ENCODE results near the gene EMILIN1.
"Not testable (repeated sequence)": the region's sequence is repeated elsewhere in the genome, so short reads cannot be mapped to it uniquely, and the experiment has no call there.

The EMILIN1 gene

DNA sequence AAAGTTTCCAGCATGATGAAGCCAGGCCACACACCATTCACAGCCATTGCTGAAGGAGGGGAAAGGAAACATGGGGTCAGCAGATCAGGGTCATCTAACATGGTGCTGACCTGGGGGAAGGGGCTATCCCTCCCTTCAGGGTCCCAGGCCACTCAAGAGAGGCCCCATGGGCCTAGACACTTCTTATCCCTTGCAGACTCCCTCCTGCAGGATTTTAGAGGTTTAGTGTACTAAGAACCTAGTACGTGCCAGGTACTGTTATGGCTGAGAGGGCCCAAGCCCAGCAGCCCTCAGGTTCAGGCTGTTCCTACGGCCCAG lies 17.0 kb downstream of the EMILIN1 start:
- DNase-seq (ENCODE audit: low spot score) = no peak

DNA sequence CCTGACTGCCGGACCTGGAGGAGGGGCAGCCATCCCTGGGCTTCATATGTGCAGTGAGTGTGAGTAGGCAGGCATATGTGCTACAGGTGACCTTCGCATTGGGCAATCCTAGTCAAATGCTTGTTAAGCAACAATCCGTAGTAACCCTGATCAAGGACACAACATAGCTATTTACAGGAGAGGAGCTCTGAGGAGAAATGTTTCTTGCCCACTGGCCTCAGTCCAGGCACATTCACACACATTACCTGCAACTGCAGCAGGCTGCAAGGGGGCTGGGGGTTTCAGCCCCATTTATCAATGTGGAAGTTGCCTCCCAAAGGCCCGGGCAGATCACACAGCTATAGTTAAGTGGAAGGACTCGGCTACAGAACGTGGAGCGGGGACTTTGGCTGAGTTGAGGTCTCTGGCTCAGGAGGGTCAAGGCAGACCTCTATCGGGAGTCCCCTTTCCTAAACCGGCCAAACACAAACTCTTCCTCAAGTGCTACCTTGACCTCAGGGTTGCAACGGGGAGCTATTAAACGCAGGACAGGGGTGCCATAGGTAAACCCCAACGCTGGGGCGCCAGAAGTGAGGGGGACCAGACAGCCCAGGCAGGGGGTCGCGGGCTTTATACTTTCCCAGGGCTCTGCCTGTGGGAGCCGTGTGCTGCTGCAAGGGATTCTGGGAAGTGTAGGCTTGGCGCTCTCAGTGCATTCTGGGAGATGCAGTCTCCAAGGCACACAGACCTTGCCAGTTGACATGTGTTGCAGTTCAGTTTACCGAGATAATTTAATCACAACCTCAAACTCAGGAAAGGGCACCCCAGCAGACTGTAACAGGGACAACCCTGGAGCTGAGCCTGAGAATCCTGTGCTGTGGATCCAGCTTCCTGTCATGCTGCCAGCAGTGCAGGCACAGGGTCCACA lies 17.6 kb downstream of the EMILIN1 start:
- peak; percentile 46 for DNase-seq (ENCODE audit: low spot score)

DNA sequence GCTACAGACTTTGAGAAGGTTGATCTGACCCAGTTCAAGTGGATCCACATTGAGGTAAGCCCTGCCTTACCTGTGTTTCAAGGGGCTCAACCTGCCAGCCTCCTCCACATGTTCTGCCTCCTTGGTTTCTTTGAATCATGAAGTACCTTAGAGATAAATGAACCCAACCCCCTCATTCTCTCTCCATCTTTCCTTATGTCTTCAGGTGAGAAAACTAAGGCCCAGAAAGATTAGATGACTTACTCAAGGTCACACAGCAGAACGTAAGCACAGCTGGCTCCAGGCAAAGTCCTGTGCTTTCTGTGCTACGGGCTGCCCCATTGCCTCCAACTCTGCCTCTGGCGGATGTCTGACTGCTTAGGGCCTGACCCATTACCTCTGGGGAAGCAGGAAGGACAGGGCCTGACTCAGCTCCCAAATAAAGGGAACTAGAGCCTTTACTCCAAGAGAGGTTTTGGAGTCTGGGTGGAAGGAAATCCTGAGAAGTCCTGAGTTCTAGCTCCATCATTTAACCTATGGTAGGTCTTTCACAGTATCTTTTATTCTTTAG lies 18.4 kb downstream of the EMILIN1 start:
- DNase-seq (ENCODE audit: low spot score) = no peak

DNA sequence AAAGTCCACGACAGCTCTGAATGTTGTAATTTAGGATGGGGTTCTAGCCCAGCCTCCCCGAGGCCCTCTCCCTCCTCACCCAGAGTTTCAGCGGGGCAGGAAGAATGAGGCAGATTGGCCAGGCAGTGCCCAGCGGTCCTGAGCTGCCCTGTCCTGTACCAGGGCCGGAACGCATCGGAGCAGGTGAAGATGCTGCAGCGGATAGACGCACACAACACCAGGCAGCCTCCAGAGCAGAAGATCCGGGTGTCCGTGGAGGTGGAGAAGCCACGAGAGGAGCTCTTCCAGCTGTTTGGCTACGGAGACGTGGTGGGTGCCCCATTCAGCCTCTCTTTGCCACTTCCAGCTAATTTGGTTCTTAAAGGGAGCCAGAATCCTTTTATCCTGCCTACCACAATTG lies 18.9 kb downstream of the EMILIN1 start:
- DNase-seq (ENCODE audit: low spot score) = no peak

DNA sequence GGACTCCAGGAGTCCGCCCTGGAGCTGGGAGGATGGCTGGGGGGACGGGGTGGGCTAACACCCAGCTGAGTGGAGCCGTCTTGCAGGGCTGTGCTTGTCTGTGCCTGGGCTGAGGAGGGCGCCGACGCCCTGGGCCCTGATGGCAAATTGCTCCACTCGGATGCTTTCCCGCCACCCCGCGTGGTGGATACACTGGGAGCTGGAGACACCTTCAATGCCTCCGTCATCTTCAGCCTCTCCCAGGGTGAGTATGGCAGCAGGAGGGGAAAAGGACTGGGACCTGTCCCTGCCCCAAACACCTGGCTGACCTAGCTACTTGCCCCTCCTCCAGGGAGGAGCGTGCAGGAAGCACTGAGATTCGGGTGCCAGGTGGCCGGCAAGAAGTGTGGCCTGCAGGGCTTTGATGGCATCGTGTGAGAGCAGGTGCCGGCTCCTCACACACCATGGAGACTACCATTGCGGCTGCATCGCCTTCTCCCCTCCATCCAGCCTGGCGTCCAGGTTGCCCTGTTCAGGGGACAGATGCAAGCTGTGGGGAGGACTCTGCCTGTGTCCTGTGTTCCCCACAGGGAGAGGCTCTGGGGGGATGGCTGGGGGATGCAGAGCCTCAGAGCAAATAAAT lies 21.0 kb downstream of the EMILIN1 start:
- DNase-seq (ENCODE audit: low spot score) = no peak

DNA sequence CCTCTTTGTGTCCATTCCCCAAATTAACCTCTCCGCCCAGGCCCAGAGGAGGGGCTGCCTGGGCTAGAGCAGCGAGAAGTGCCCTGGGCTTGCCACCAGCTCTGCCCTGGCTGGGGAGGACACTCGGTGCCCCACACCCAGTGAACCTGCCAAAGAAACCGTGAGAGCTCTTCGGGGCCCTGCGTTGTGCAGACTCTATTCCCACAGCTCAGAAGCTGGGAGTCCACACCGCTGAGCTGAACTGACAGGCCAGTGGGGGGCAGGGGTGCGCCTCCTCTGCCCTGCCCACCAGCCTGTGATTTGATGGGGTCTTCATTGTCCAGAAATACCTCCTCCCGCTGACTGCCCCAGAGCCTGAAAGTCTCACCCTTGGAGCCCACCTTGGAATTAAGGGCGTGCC lies 21.6 kb downstream of the EMILIN1 start:
- no peak for DNase-seq (ENCODE audit: low spot score)

DNA sequence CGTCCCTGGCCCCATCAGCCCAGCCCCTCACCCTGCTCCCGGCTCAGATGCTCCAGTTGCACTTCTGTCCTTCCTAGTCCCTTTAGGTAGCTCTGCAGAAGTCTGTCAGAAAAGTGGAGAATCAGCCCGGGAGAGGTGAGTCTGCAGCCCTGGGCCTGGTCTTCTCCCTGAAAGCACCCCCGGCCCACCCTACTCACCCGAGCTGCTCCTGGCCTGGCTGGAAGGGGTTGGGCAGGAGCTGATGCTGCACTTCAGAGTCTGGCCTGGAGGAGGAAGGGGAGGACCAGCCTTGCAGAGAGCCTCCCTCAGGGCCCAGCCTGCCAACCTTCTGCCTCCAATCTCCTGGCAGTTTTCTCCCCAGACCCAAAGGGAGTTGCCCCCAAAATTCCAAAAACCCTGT lies 23.9 kb downstream of the EMILIN1 start:
- DNase-seq (ENCODE audit: low spot score) = no peak

DNA sequence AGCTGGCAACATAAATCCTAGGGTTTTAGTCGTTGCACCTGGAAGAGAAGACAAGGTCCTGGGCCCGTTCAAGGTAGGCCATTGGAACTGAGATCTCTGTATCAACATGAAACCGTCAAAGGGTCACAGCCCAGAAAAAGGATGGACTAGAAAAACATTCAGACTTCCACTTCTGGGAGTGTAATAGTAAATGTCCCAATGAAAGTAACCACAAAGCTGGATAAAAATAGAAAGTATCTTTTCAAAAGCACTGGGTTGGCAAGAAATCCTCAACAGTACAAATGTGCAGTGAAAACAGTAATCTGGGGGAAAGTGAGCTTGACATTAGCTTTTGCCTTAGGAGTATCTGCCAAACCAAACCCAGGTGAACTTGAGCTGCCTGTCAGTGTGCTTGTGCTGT lies 27.6 kb downstream of the EMILIN1 start:
- DNase-seq (ENCODE audit: low spot score) = no peak

DNA sequence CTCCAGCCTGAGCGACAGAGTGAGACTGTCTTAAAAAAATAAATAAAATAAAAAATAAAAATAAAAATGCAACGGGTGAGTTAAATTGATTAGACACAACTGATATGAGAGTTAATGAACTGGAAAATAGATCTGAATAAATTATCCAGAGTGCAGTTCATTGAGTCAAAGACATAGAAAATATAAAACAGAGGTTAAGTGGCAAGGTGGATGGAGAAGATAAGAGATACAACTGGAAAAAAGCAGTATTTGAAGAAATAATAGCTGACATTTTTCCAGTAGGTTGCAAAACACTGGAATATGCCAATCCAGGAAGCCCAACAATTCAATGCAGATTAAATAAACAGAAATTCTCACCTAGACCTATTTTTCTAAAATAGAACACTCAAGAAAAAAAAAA lies 29.8 kb downstream of the EMILIN1 start:
- DNase-seq (ENCODE audit: low spot score) = no peak

DNA sequence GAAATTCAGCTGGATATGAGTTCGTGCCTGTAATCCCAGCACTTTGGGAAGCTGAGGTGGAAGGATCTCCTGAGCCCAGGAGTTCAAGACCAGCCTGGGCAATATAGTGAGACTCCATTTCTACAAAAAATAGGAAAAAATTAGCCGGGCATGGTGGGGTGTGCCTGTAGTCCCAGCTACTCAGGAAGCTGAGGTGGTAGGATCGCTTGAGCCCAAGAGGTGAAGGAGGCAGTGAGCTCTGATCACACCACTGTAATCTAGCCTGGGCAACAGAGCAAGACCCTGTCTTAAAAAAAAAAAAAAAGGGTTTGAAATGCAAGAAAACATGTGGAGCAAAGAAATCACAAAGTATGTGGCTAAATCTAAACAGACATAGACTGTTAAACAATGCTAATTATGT lies 30.7 kb downstream of the EMILIN1 start:
- no peak for DNase-seq (ENCODE audit: low spot score)

DNA sequence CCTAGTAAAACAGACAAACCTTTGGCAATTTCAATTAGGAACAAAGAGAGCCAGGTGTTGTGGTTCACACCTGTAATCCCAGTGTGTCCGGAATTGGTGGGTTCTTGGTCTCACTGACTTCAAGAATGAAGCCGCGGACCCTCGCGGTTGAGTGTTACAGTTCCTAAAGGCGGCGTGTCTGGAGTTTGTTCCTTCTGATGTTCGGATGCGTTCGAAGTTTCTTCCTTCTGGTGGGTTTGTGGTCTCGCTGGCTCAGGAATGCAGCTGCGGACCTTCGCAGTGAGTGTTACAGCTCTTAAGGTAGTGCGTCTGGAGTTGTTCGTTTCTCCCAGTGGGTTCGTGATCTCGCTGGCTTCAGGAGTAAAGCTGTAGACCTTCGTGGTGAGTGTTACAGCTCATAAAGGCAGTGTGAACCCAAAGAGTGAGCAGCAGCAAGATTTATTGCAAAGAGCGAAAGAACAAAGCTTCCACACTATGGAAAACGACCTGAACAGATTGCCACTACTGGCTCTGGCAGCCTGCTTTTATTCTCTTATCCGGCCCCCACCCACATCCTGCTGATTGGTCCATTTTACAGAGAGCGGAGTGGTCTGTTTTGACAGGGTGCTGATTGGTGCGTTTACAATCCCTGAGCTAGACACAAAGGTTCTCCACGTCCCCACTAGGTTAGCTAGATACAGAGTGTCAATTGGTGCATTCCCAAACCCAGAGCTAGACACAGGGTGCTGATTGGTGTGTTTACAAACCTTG lies 32.4 kb downstream of the EMILIN1 start:
- DNase-seq (ENCODE audit: low spot score) = not testable (repeated sequence)

DNA sequence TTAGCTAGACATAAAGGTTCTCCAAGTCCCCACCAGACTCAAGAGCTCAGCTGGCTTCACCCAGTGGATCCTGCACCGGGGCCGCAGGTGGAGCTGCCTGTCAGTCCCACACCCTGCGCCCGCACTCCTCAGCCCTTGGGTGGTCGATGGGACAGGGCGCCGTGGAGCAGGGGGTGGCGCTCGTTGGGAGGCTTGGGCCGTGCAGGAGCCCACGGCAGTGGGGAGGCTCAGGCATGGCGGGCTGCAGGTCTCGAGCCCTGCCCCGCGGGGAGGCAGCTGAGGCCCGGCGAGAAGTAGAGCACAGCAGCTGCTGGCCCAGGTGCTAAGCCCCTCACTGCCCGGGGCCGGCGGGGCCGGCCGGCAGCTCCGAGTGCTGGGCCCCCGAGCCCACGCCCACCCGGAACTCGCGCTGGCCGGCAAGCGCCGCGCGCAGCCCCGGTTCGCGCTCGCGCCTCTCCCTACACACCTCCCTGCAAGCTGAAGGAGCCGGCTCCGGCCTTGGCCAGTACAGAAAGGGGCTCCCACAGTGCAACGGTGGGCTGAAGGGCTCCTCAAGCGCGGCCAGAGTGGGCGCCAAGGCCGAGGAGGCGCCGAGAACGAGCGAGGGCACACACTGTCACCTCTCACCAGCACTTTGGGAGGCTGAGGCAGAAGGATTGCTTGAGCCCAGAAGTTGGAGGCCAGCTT lies 33.1 kb downstream of the EMILIN1 start:
- DNase-seq (ENCODE audit: low spot score) = not testable (repeated sequence)

DNA sequence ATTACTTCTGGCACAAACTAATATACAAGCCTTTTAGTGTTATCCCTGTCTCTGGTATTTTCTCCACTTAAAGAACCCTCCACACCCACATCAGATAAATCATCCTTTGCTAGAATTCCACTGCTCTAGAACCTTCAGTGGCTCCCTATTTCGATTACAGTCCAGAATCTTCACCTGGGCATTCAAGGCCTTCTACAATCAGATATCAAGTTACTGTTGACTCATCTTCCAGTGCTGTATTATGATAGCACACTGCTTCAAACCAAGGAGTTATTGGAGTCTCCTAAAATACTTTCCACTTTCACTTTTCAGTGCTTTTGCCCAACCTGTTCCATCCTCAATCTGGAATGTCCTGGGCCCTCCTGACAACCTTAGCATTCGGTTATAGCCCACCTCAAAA lies 37.1 kb downstream of the EMILIN1 start:
- DNase-seq (ENCODE audit: low spot score) = no peak

DNA sequence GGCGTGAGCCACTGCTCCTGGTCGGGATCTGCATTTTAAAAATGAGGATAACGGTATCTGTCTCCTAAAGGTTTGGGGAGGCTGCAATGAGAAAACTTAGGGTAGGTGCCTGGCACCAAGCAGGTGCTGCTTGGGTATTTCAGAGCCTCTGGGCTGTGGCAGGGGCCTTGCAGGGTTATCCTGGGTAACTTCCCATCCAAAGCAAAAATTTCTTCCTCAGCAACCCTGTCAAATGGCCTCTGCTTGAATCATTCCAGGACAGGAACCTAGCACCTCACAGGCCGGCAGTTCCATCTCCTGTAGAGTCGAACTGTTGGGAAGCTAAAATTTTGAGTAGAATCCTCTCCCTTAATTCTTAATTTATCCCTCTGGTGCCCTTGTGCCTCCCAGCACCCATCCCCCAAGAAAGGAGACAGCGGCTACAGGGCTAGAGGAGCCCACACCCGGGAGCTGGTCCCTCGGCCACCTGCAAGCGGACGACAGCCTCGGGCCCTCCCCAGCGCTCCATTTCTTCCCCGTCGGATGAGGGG lies 39.6 kb downstream of the EMILIN1 start:
- DNase-seq (ENCODE audit: low spot score) = no peak

DNA sequence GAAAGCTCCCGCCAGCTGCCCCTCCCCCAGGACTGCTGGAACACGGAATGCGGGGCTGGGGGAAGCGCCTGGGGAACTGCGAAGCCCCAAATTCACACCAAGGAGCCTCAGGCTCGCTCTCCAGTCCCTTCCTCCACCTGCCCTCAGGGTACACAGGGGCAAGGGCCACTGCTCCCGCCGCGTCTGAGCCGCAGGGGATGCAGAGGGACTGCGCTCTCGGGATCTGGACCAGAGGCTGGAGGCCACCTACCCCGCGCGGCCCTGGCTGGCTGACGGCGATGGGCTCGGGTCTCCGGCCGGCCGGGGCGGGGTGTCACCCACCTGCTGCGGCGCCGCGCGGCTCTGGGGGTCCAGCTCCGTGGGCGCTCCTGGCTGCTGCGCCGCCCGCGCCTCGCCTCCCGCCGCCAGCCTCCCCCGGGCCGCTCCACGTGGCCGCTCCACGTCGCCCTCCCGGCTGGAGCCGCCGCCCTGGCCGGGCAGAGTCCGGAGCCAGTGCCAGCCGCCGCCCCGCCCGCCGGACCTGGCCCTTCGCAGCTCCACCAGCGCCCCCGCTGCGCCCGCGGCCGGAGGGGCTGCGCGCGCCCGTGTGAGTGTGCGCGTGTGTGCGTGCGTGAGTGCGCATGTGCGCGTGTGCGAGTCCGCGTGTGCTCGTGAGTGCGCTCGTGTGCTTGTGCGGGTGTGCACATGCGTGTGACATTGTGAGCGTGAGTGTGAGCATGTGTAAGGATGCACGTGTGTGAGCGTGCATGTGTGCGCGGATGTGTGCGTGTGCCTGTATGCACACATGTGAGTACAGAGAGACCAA lies 40.3 kb downstream of the EMILIN1 start, which contains the start of gene CGREF1:
CGREF1 (minus strand) TSS at position 604 of the 805 bp plus-strand sequence. CDS start 14,762 bp downstream, outside the sequence.
- peak; percentile 59 for DNase-seq (ENCODE audit: low spot score)

DNA sequence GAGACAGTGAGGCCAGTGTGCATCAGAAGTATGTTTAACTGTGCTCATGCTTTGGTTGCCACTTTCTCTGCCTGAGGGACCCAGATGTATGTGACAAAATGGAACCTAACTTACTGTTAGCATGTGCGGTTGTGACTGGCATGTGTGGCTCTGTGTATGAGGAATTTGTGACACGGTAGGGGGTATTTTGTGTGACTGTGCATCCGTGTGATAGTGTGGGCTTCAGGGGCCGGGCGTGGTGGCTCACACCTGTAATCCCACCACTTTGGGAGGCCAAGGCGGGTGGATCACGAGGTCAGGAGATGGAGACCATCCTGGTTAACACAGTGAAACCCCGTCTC lies 40.9 kb downstream of the EMILIN1 start:
- DNase-seq (ENCODE audit: low spot score) = not testable (repeated sequence)

DNA sequence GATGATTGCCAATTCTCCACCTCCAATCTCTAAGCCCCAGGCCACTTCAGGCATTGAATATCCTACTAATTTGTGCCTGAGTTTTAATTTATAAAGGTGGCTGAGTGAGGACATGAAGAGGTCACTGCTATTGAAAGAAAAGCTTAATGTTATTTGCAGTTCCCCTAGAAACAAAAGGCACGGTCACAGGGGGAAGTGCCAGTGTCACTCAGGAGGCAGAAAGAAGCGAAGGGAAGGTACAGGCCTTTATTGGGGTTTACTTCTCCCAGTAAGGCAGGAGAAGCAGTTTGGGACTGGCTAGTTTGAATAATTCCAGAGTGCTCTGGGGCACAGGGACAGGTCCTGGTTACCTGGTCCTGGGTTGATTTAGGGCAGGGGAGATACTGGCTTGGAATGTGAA lies 43.5 kb downstream of the EMILIN1 start:
- DNase-seq (ENCODE audit: low spot score) = no peak

DNA sequence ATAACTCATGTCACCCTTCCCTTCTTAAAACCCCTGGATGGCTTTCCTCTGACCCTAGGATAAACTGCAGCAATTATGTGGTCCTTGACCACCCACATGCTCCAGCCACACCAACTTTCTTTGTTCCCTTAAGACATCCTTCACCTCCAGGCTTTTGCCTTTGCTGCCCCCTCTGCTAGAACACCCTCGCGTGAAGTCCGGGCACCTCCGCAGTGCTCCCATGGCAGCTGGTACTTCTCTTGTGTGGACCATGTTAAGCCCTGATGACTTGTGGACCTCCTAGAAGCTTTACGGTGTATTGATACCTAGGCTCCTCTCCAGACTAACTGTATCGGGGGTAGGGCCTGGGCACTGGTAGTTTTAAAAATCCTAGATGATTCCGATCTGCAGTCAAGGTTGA lies 44.4 kb downstream of the EMILIN1 start:
- no peak for DNase-seq (ENCODE audit: low spot score)

DNA sequence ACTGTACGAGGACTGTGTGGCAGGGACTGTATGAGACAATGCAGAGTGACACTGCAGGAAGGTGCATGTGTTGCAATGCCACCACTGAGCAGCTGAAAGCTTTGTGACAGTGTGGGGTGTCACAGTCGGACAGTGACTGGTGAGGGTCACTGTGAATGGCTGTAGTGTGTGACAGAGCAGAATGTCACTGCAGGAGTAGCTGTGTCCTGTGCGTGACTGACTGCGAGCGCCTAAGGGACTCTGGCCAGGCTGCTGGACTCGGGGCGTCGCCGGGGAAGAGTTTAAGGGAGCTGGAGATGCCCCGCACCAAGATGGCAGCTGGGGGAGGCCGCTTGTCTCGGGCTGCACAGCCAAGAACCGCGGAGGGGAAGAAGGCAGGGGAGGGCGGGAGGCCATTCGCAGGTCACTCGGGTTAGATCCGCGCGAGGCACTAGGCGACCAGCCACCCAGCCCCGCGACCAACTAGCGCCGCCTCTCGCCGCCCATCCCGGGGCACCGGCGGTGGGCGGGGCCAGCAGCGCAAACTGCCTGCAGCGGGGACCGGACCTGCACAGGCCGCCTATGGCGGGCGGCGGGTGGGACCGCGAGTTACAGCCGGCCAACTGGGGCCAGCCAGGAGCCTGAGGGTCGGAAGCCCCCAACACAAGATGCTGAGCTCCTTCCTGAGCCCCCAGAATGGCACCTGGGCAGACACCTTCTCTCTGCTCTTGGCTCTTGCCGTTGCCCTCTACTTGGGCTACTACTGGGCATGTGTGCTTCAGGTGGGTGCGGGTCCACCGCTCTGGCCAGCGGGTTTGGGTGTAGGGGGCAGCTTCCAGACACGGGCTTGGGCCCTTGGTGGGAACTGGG lies 45.1 kb downstream of the EMILIN1 start, which contains the start of gene ABHD1:
ABHD1 (plus strand) TSS at position 514 of the 849 bp plus-strand sequence; CDS start at position 648, 134 bp downstream.
- peak; percentile 53 for DNase-seq (ENCODE audit: low spot score)

DNA sequence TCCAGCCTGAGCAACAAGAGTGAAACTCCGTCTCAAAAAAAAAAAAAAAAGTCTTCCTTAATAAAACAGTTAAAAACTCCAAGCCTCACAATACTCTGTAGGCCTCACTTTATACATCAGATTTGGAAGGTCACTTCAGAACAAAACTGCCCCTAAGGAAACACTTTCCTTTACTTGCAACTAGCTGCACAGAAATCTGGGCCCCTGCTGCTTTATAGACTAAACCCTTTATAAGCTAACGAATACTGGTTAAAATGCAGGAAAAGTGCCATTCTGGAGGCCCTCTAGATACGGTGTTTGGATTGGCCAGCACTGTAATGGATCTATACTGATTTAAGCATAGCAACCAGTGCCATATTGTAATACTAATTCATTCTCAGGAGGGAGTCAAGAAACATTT lies 46.7 kb downstream of the EMILIN1 start:
- DNase-seq (ENCODE audit: low spot score) = no peak
